ENCODE data around the gene GJA3. TPM values are rescaled to one million over a fixed set of nuclear protein-coding genes. Genes with fewer than 3 reads are reported as not detected.

GJA3 gene
- total and polyA plus RNA-seq, 4 donors = 0.02 to 0.31 (median 0.03) TPM; not detected in 1

- Histone ChIP-seq H3K9me3 (ENCODE audit: control insufficient read depth in 4 of 4, insufficient read depth in 3 of 4, low read length in 3 of 4) (no peaks in the 10 kb centered on the region), H3K27ac (ENCODE audit: low read depth in 1 of 2, low read length in 1 of 2) (no peak overlapping the region), H3K9ac (ENCODE audit: insufficient read depth in 1 of 2, low read length in 2 of 2) (no peak overlapping the region), H3K4me3 (no peak overlapping the region), H3K27me3 (ENCODE audit: control insufficient read depth in 3 of 3, insufficient read depth in 3 of 3, low read length in 2 of 3) (peaks cover 0 to 31% (median 14%) of the 10 kb centered on the region in 3 donors), H3K36me3 (ENCODE audit: control insufficient read depth in 4 of 4, insufficient read depth in 4 of 4, low read length in 4 of 4) (no peaks in the 10 kb centered on the region), H3K4me1 (ENCODE audit: control insufficient read depth in 5 of 5, insufficient read depth in 5 of 5, low read length in 5 of 5) (peaks cover 0 to 10% (median under 1%) of the 10 kb centered on the region in 5 donors)
- ATAC-seq (ENCODE audit: insufficient read depth, low FRiP score) (no peak), DNase-seq (no peak)
- TF ChIP-seq CTCF (IDR thresholded peaks at IDR 0.05; ENCODE audit: control extremely low read depth, extremely low read depth) = no peak
- 72 to 78% methylated on average over 11 of the region's 11 CpGs for whole genome bisulfite sequencing, 2 donors
Measured at GRCh38 chr13:20165417-20166257, 4.8 kb upstream of the GJA3 start.

GRCh38 chr13:20161951-20162300 is 1.1 kb upstream of the GJA3 start:
- no peak for TF ChIP-seq CTCF (IDR thresholded peaks at IDR 0.05; ENCODE audit: control extremely low read depth, extremely low read depth)
- H3K4me3 ChIP-seq = no peak overlapping the region
- 42 to 54% methylated on average over 16 of the region's 16 CpGs for WGBS, 2 donors
- ATAC-seq (ENCODE audit: insufficient read depth, low FRiP score) (no peak), DNase-seq (no peak)
- no peak overlapping the region for H3K9ac ChIP-seq (ENCODE audit: insufficient read depth in 1 of 2, low read length in 2 of 2)
- H3K4me1 ChIP-seq (ENCODE audit: control insufficient read depth in 5 of 5, insufficient read depth in 5 of 5, low read length in 5 of 5) = peaks cover 3 to 13% (median 5%) of the 10 kb centered on the region in 5 donors
- peak overlapping the region in 1 of 2 donors; percentile 88 for H3K27ac ChIP-seq (ENCODE audit: low read depth in 1 of 2, low read length in 1 of 2)
- H3K27me3 ChIP-seq (ENCODE audit: control insufficient read depth in 3 of 3, insufficient read depth in 3 of 3, low read length in 2 of 3) = peaks cover 0 to 65% (median 49%) of the 10 kb centered on the region in 3 donors
- no peaks in the 10 kb centered on the region for H3K36me3 ChIP-seq (ENCODE audit: control insufficient read depth in 4 of 4, insufficient read depth in 4 of 4, low read length in 4 of 4)
- H3K9me3 ChIP-seq (ENCODE audit: control insufficient read depth in 4 of 4, insufficient read depth in 3 of 4, low read length in 3 of 4) = no peaks in the 10 kb centered on the region

- DNase-seq = peak; percentile 23 to 43 (median 31)
Measured at GRCh38 chr13:20161275-20161950, 561 bp upstream of the GJA3 start.

More at GRCh38 chr13:20161275-20161950, 561 bp upstream of the GJA3 start:
- Histone ChIP-seq H3K27me3 (ENCODE audit: control insufficient read depth in 3 of 3, insufficient read depth in 3 of 3, low read length in 2 of 3) (peaks cover 0 to 64% (median 53%) of the 10 kb centered on the region in 3 donors), H3K27ac (ENCODE audit: low read depth in 1 of 2, low read length in 1 of 2) (peak overlapping the region in 1 of 2 donors; percentile 88), H3K4me3 (no peak overlapping the region), H3K9me3 (ENCODE audit: control insufficient read depth in 4 of 4, insufficient read depth in 3 of 4, low read length in 3 of 4) (no peaks in the 10 kb centered on the region), H3K9ac (ENCODE audit: insufficient read depth in 1 of 2, low read length in 2 of 2) (no peak overlapping the region), H3K4me1 (ENCODE audit: control insufficient read depth in 5 of 5, insufficient read depth in 5 of 5, low read length in 5 of 5) (peaks cover 3 to 13% (median 5%) of the 10 kb centered on the region in 5 donors), H3K36me3 (ENCODE audit: control insufficient read depth in 4 of 4, insufficient read depth in 4 of 4, low read length in 4 of 4) (no peaks in the 10 kb centered on the region)
- no peak for TF ChIP-seq CTCF (IDR thresholded peaks at IDR 0.05; ENCODE audit: control extremely low read depth, extremely low read depth)
- peak; percentile 22 for ATAC-seq (ENCODE audit: insufficient read depth, low FRiP score)
- WGBS, 2 donors = 4 to 5% methylated on average over 55 to 79 of the region's 79 CpGs
